Measurements from ENCODE around the gene PTPRT. TPM values are rescaled to one million over a fixed set of nuclear protein-coding genes. Genes with fewer than 3 reads are reported as not detected.

Gene PTPRT
- total RNA-seq, 1 donor = under 0.01 TPM

DNA sequence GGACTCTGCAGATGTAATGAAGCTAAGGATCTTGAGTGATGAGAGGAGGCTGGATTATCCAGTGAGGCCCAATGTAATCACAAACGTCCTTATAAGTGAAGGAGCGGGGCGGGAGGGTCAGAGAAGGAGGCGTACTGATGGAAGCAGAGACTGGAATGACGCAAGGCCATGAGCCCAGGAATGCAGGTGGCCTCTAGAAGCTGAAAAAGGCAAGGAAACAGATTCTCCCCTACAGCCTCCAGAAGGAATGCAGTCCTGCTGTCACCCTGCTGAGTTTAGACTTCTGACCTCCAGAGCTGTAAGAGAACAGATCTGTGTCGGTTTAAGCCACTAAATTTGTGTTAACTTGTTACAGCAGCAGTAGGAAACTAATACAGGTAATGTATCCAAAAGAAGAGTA is 227.9 kb downstream of the PTPRT start:
- H3K4me1 ChIP-seq (ENCODE audit: insufficient read depth, low read length) = no peaks in the 10 kb centered on the region

GRCh38 chr20:42959996-42960395 is 229.7 kb downstream of the PTPRT start:
- H3K9me3 ChIP-seq (ENCODE audit: low read depth, low read length) = no peaks in the 10 kb centered on the region
- H3K4me1 ChIP-seq (ENCODE audit: insufficient read depth, low read length) = no peaks in the 10 kb centered on the region
- H3K4me3 ChIP-seq (ENCODE audit: low read length) = no peak overlapping the region
- no peaks in the 10 kb centered on the region for H3K27me3 ChIP-seq (ENCODE audit: insufficient read depth, low read length)

More for the DNA sequence above, 227.9 kb downstream of the PTPRT start:
- H3K9me3 ChIP-seq (ENCODE audit: low read depth, low read length) = no peaks in the 10 kb centered on the region
- H3K27me3 ChIP-seq (ENCODE audit: insufficient read depth, low read length) = no peaks in the 10 kb centered on the region
- no peak overlapping the region for H3K4me3 ChIP-seq (ENCODE audit: low read length)

GRCh38 chr20:42958367-42959069 is 231.2 kb downstream of the PTPRT start:
- Histone ChIP-seq H3K9me3 (ENCODE audit: low read depth, low read length) (no peaks in the 10 kb centered on the region), H3K27me3 (ENCODE audit: insufficient read depth, low read length) (no peaks in the 10 kb centered on the region), H3K4me1 (ENCODE audit: insufficient read depth, low read length) (no peaks in the 10 kb centered on the region), H3K4me3 (ENCODE audit: low read length) (no peak overlapping the region)

DNA sequence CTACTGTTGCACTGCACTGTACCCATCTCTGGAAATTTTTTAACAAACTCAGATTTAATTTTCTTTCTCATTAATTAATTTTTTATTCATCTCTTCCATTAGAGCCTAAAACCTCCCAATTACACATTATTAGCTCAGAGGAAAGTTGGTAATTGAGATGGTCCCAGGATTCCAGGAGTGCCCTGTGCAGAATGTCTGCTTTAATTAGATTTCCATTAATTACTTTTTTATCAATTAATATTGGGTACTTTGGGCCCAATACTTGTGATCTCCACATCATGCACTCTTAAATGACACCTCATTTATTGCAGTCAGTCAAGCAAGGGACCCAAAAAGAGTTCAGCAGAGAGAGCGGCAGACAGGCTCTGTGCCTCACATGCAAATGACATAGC is 232.0 kb downstream of the PTPRT start:
- no peaks in the 10 kb centered on the region for H3K4me1 ChIP-seq (ENCODE audit: insufficient read depth, low read length)
- no peaks in the 10 kb centered on the region for H3K27me3 ChIP-seq (ENCODE audit: insufficient read depth, low read length)
- H3K9me3 ChIP-seq (ENCODE audit: low read depth, low read length) = no peaks in the 10 kb centered on the region
- H3K4me3 ChIP-seq (ENCODE audit: low read length) = no peak overlapping the region

- Histone ChIP-seq H3K9me3 (ENCODE audit: low read depth, low read length) (no peaks in the 10 kb centered on the region), H3K27me3 (ENCODE audit: insufficient read depth, low read length) (no peaks in the 10 kb centered on the region), H3K4me3 (ENCODE audit: low read length) (no peak overlapping the region), H3K4me1 (ENCODE audit: insufficient read depth, low read length) (no peaks in the 10 kb centered on the region)
Measured at GRCh38 chr20:42957018-42957703, 232.5 kb downstream of the PTPRT start.

GRCh38 chr20:42955713-42956112 is 234.0 kb downstream of the PTPRT start:
- no peak overlapping the region for H3K4me3 ChIP-seq (ENCODE audit: low read length)
- no peaks in the 10 kb centered on the region for H3K27me3 ChIP-seq (ENCODE audit: insufficient read depth, low read length)
- no peaks in the 10 kb centered on the region for H3K9me3 ChIP-seq (ENCODE audit: low read depth, low read length)
- H3K4me1 ChIP-seq (ENCODE audit: insufficient read depth, low read length) = no peaks in the 10 kb centered on the region

- no peaks in the 10 kb centered on the region for H3K27me3 ChIP-seq (ENCODE audit: insufficient read depth, low read length)
Measured at GRCh38 chr20:42954951-42955350, 234.8 kb downstream of the PTPRT start.

GRCh38 chr20:42949950-42950349 is 239.8 kb downstream of the PTPRT start:
- Histone ChIP-seq H3K4me3 (ENCODE audit: low read length) (no peak overlapping the region), H3K9me3 (ENCODE audit: low read depth, low read length) (no peaks in the 10 kb centered on the region), H3K4me1 (ENCODE audit: insufficient read depth, low read length) (no peaks in the 10 kb centered on the region), H3K27me3 (ENCODE audit: insufficient read depth, low read length) (no peaks in the 10 kb centered on the region)

More at GRCh38 chr20:42954951-42955350, 234.8 kb downstream of the PTPRT start:
- no peak overlapping the region for H3K4me3 ChIP-seq (ENCODE audit: low read length)
- no peaks in the 10 kb centered on the region for H3K4me1 ChIP-seq (ENCODE audit: insufficient read depth, low read length)
- no peaks in the 10 kb centered on the region for H3K9me3 ChIP-seq (ENCODE audit: low read depth, low read length)

GRCh38 chr20:42945234-42945994 is 244.3 kb downstream of the PTPRT start:
- Histone ChIP-seq H3K27me3 (ENCODE audit: insufficient read depth, low read length) (no peaks in the 10 kb centered on the region), H3K4me1 (ENCODE audit: insufficient read depth, low read length) (no peaks in the 10 kb centered on the region), H3K4me3 (ENCODE audit: low read length) (no peak overlapping the region), H3K9me3 (ENCODE audit: low read depth, low read length) (no peaks in the 10 kb centered on the region)

DNA sequence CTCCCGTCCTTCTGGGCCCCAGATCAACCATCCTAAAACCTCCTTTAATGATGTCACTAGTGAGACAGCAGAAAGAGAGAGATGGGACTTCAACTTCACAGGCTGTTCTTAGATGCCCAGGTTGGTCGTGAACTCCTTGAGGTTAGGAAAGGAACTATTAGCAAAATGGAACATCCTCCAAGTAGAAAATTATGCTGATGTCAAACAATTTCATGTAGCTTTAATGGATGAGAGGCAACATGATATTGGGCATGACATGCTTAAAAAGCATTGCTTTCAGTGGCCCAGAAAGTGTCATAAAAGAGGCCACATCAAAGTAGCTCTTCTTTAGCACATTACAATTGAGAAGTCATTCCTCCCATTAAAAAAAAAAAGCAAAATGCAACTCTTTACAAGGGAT is 248.1 kb downstream of the PTPRT start:
- Histone ChIP-seq H3K9me3 (ENCODE audit: low read depth, low read length) (no peaks in the 10 kb centered on the region), H3K4me3 (ENCODE audit: low read length) (no peak overlapping the region), H3K4me1 (ENCODE audit: insufficient read depth, low read length) (no peaks in the 10 kb centered on the region), H3K27me3 (ENCODE audit: insufficient read depth, low read length) (no peaks in the 10 kb centered on the region)

GRCh38 chr20:42938441-42939205 is 251.1 kb downstream of the PTPRT start:
- Histone ChIP-seq H3K4me1 (ENCODE audit: insufficient read depth, low read length) (no peaks in the 10 kb centered on the region), H3K27me3 (ENCODE audit: insufficient read depth, low read length) (no peaks in the 10 kb centered on the region), H3K9me3 (ENCODE audit: low read depth, low read length) (no peaks in the 10 kb centered on the region), H3K4me3 (ENCODE audit: low read length) (no peak overlapping the region)

DNA sequence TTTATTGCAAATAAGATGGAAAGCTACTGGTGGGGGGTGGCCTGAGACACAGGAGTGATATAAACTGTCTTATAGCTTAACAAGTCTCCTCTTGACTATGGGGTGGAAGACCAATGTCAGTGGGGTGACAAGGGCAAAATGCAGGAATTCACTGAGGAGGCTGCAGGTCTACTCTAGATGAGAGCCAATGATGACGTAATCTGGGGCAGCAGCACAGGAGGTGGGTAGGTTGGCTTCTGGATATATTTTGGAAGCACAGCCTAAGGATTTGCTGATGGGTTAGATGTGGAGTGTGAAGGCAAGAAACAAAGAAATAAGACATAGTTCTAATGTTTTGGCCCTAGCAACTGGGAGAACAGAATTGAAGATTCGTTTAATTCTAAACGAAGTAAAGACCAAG is 253.2 kb downstream of the PTPRT start:
- no peaks in the 10 kb centered on the region for H3K27me3 ChIP-seq (ENCODE audit: insufficient read depth, low read length)
- H3K4me3 ChIP-seq (ENCODE audit: low read length) = no peak overlapping the region
- no peaks in the 10 kb centered on the region for H3K9me3 ChIP-seq (ENCODE audit: low read depth, low read length)
- H3K4me1 ChIP-seq (ENCODE audit: insufficient read depth, low read length) = no peaks in the 10 kb centered on the region

GRCh38 chr20:42924215-42924614 is 265.5 kb downstream of the PTPRT start:
- H3K4me1 ChIP-seq (ENCODE audit: insufficient read depth, low read length) = no peaks in the 10 kb centered on the region
- H3K4me3 ChIP-seq (ENCODE audit: low read length) = no peak overlapping the region
- no peaks in the 10 kb centered on the region for H3K9me3 ChIP-seq (ENCODE audit: low read depth, low read length)
- no peaks in the 10 kb centered on the region for H3K27me3 ChIP-seq (ENCODE audit: insufficient read depth, low read length)

DNA sequence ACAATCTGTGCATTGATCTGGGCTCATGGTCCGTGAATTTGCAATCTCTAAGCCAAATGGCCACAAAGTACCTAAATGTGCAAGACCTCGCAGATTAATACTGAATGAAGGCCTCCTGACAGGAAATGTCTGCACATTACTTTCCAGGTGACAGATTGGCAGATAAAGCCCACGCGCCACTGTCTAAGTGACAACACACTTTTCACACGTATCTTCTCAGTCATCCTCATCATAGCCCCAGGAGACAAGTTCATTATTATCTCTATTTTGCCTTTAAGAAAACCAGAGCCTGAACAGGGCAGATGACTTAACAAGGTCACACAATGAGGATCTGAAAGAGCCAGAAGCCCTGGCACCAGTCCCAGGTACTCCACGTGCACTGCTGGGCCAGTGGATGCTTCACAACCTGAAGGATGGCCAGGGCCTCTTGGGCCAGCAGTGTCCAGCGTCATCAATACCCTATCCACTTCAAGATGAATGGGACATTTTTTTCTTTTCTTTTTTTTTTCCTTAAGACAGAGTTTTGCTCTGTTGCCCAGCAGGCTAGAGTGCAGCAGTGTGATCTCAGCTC is 266.3 kb downstream of the PTPRT start:
- Histone ChIP-seq H3K4me1 (ENCODE audit: insufficient read depth, low read length) (no peaks in the 10 kb centered on the region), H3K4me3 (ENCODE audit: low read length) (no peak overlapping the region), H3K27me3 (ENCODE audit: insufficient read depth, low read length) (no peaks in the 10 kb centered on the region), H3K9me3 (ENCODE audit: low read depth, low read length) (no peaks in the 10 kb centered on the region)

Data from mononuclear cell (primary cell).